ENCODE data around the gene CDC42EP4.

GRCh38 chr17:73283250-73283649, 28.6 kb downstream of the CDC42EP4 start:
- no peak for TF ChIP-seq CTCF (IDR thresholded peaks at IDR 0.05; ENCODE audit: low read depth, low read length, poor library complexity, severe bottlenecking)
- TF ChIP-seq EZH2phosphoT487 (IDR thresholded peaks at IDR 0.05; ENCODE audit: borderline replicate concordance, low read length), result no peak

Data from DOHH2 (cell line).